ENCODE measurements around the gene SEL1L3.

GRCh38 chr4:25753239-25753638, 109.5 kb downstream of the SEL1L3 start:
- TF ChIP-seq HNRNPL (IDR thresholded peaks at IDR 0.05; ENCODE audit: low read depth, low read length) (no peak), CGGBP1 (CRISPR knock-in tag; IDR thresholded peaks at IDR 0.05) (no peak), U2AF1 (optimal IDR thresholded peaks at IDR 0.05; ENCODE audit: low read depth, low read length) (no peak), USF1 (CRISPR knock-in tag; IDR thresholded peaks at IDR 0.05) (no peak), USF2 (CRISPR knock-in tag; IDR thresholded peaks at IDR 0.05) (no peak)
